C4-2B (cell line): ENCODE data around the gene ERFE.

ENCODE experiments used
- ZFX ChIP-seq: fragments of 450-650 bp; IDR thresholded peaks from 2 replicates; pipeline ENCODE4 v1.6.1; 2017
- TF ChIP-seq, protein P1 (sequence below): fragments of 450-650 bp; conservative IDR thresholded peaks from 2 replicates; pipeline ENCODE4 v1.5.1; 2017; ENCODE audit warnings: mild to moderate bottlenecking

DNA sequence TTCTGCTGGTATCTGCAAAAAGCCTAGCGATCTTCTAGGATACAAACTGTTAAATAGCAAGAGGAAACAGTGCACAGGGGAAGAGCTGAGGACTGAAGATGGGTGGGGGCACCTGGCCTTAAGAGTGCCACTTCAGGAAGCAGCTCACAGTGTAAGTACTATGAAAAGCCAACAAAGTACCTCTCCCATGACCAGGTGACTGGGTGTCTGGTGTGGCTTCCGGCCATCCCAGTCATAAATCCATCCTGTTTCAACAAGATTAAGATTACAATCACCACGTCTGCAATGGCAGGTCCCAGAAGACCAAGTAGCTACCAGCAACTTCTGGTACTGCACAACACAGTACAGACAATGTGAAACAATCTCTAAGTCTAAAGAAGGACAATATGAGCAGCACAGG lies 15.9 kb downstream of the ERFE start:
- TF ChIP-seq ZFX, result no peak
- TF ChIP-seq, protein P1, sequence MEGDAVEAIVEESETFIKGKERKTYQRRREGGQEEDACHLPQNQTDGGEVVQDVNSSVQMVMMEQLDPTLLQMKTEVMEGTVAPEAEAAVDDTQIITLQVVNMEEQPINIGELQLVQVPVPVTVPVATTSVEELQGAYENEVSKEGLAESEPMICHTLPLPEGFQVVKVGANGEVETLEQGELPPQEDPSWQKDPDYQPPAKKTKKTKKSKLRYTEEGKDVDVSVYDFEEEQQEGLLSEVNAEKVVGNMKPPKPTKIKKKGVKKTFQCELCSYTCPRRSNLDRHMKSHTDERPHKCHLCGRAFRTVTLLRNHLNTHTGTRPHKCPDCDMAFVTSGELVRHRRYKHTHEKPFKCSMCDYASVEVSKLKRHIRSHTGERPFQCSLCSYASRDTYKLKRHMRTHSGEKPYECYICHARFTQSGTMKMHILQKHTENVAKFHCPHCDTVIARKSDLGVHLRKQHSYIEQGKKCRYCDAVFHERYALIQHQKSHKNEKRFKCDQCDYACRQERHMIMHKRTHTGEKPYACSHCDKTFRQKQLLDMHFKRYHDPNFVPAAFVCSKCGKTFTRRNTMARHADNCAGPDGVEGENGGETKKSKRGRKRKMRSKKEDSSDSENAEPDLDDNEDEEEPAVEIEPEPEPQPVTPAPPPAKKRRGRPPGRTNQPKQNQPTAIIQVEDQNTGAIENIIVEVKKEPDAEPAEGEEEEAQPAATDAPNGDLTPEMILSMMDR, result no peak
